IPS DF 6.9 (cell line): ENCODE measurements around the gene CLVS2.

Source experiments
- DNase-seq: peaks from one replicate; pipeline ENCODE4 v3.0.0-alpha.2; 2013; ENCODE audit warnings: low read depth, low spot score
- H3K27ac ChIP-seq: one replicate; pipeline ENCODE4 v1.5.1; 2013; ENCODE audit warnings: low read length, control low read depth
- H3K27me3 ChIP-seq: 2 replicates; pipeline ENCODE4 v1.6.1; 2013; ENCODE audit warnings: mild to moderate bottlenecking, low read length; ENCODE audit not compliant: control insufficient read depth, insufficient read depth
- H3K36me3 ChIP-seq: 2 replicates; pipeline ENCODE4 v1.6.1; 2013; ENCODE audit warnings: low read length; ENCODE audit not compliant: control insufficient read depth, insufficient read depth
- H3K4me1 ChIP-seq: 2 replicates; pipeline ENCODE4 v1.6.1; 2013; ENCODE audit warnings: low read length; ENCODE audit not compliant: control insufficient read depth, insufficient read depth
- H3K4me3 ChIP-seq: 2 replicates; pipeline ENCODE4 v1.5.1; 2013; ENCODE audit warnings: mild to moderate bottlenecking, low read length
- H3K9me3 ChIP-seq: 2 replicates; pipeline ENCODE4 v1.6.1; 2013; ENCODE audit warnings: low read length, inconsistent platforms; ENCODE audit not compliant: control insufficient read depth, insufficient read depth
- WGBS: extraction: QIAGEN DNeasy Blood & Tissue Kit; methylation state at CpG from one replicate; pipeline ENCODE4 v1.1.7; 2013; ENCODE audit warnings: mixed read lengths, missing lambda C conversion rate; ENCODE audit not compliant: insufficient read length, insufficient coverage; 5-methylcytosine and 5-hydroxymethylcytosine counted together

The CLVS2 gene

GRCh38 chr6:122995921-122996793, at the start of gene CLVS2:
Gene CLVS2 (plus strand): TSS chr6:122996235. CDS start chr6:122997778, 1,543 bp downstream.
- DNase-seq, result no peak
- no CpG with 5 or more reads among the region's 75 CpGs for WGBS
- H3K4me3 ChIP-seq, result peak within 1 kb of the TSS; percentile 93
- no peaks in the 10 kb centered on the region; the same call in 1 of the 2 replicates for H3K4me1 ChIP-seq
- no peaks in the 10 kb centered on the region for H3K9me3 ChIP-seq
- H3K36me3 ChIP-seq, result no peaks in the 10 kb centered on the region
- H3K27me3 ChIP-seq, result peaks cover 19% of the 10 kb centered on the region
- H3K27ac ChIP-seq, result no peak within 1 kb of the TSS

GRCh38 chr6:122947355-122947754, 48.7 kb upstream of the CLVS2 start:
- no peaks in the 10 kb centered on the region for H3K4me1 ChIP-seq
- no peaks in the 10 kb centered on the region for H3K9me3 ChIP-seq
- H3K4me3 ChIP-seq, result no peak overlapping the region
- peak; percentile 25 for DNase-seq
- H3K27ac ChIP-seq, result no peak overlapping the region
- H3K36me3 ChIP-seq, result no peaks in the 10 kb centered on the region
- no peaks in the 10 kb centered on the region for H3K27me3 ChIP-seq

- no peak overlapping the region for H3K4me3 ChIP-seq
- no peaks in the 10 kb centered on the region for H3K4me1 ChIP-seq
- no CpG with 5 or more reads among the region's 1 CpG for WGBS
- no peak for DNase-seq
- H3K9me3 ChIP-seq, result no peaks in the 10 kb centered on the region
- no peaks in the 10 kb centered on the region for H3K36me3 ChIP-seq
- H3K27ac ChIP-seq, result no peak overlapping the region
- H3K27me3 ChIP-seq, result no peaks in the 10 kb centered on the region
Measured at GRCh38 chr6:122953766-122954165, 42.3 kb upstream of the CLVS2 start.

GRCh38 chr6:122956376-122956775, 39.7 kb upstream of the CLVS2 start:
- Histone ChIP-seq H3K27me3 (no peaks in the 10 kb centered on the region), H3K9me3 (no peaks in the 10 kb centered on the region), H3K4me3 (no peak overlapping the region), H3K36me3 (no peaks in the 10 kb centered on the region), H3K4me1 (no peaks in the 10 kb centered on the region), H3K27ac (no peak overlapping the region)
- no CpG with 5 or more reads among the region's 2 CpGs for WGBS
- DNase-seq, result no peak

GRCh38 chr6:122962000-122962624, 33.9 kb upstream of the CLVS2 start:
- DNase-seq, result no peak
- H3K27me3 ChIP-seq, result no peaks in the 10 kb centered on the region
- H3K4me1 ChIP-seq, result no peaks in the 10 kb centered on the region
- H3K27ac ChIP-seq, result no peak overlapping the region
- no peaks in the 10 kb centered on the region for H3K36me3 ChIP-seq
- no peaks in the 10 kb centered on the region for H3K9me3 ChIP-seq
- H3K4me3 ChIP-seq, result no peak overlapping the region

GRCh38 chr6:122969999-122970533, 26.0 kb upstream of the CLVS2 start:
- Histone ChIP-seq H3K4me1 (no peaks in the 10 kb centered on the region), H3K9me3 (no peaks in the 10 kb centered on the region), H3K27me3 (no peaks in the 10 kb centered on the region), H3K4me3 (no peak overlapping the region), H3K36me3 (no peaks in the 10 kb centered on the region), H3K27ac (no peak overlapping the region)
- no peak for DNase-seq
- WGBS, result no CpG with 5 or more reads among the region's 1 CpG

GRCh38 chr6:122977180-122977579, 18.9 kb upstream of the CLVS2 start:
- no peak overlapping the region for H3K27ac ChIP-seq
- WGBS, result no CpG with 5 or more reads among the region's 4 CpGs
- no peaks in the 10 kb centered on the region for H3K36me3 ChIP-seq
- no peak for DNase-seq
- no peaks in the 10 kb centered on the region for H3K27me3 ChIP-seq
- H3K9me3 ChIP-seq, result no peaks in the 10 kb centered on the region
- H3K4me3 ChIP-seq, result no peak overlapping the region
- H3K4me1 ChIP-seq, result no peaks in the 10 kb centered on the region

GRCh38 chr6:122984393-122984792, 11.6 kb upstream of the CLVS2 start:
- no peaks in the 10 kb centered on the region for H3K27me3 ChIP-seq
- H3K4me1 ChIP-seq, result no peaks in the 10 kb centered on the region
- H3K9me3 ChIP-seq, result no peaks in the 10 kb centered on the region
- no peaks in the 10 kb centered on the region for H3K36me3 ChIP-seq
- no CpG with 5 or more reads among the region's 2 CpGs for WGBS
- no peak overlapping the region for H3K4me3 ChIP-seq
- no peak overlapping the region for H3K27ac ChIP-seq
- DNase-seq, result no peak

GRCh38 chr6:122994256-122994655, 1.8 kb upstream of the CLVS2 start:
- no peaks in the 10 kb centered on the region; the same call in 1 of the 2 replicates for H3K4me1 ChIP-seq
- peaks cover 19% of the 10 kb centered on the region for H3K27me3 ChIP-seq
- no peaks in the 10 kb centered on the region for H3K36me3 ChIP-seq
- WGBS, result no CpG with 5 or more reads among the region's 3 CpGs
- H3K4me3 ChIP-seq, result no peak overlapping the region
- no peak overlapping the region for H3K27ac ChIP-seq
- DNase-seq, result no peak
- H3K9me3 ChIP-seq, result no peaks in the 10 kb centered on the region

- WGBS, result no CpG with 5 or more reads among the region's 19 CpGs
- peak overlapping the region; percentile 93; the same call in 1 of the 2 replicates for H3K4me3 ChIP-seq
- no peak for DNase-seq
- no peaks in the 10 kb centered on the region for H3K9me3 ChIP-seq
- no peak overlapping the region for H3K27ac ChIP-seq
- no peaks in the 10 kb centered on the region for H3K36me3 ChIP-seq
- H3K27me3 ChIP-seq, result peaks cover 19% of the 10 kb centered on the region
- H3K4me1 ChIP-seq, result peaks cover 1% of the 10 kb centered on the region; the same call in 1 of the 2 replicates
Measured at GRCh38 chr6:122996794-122997505, 915 bp downstream of the CLVS2 start.
